Neutrophil (primary cell): ENCODE results near the gene CDC6.

Source experiments
- H3K27ac ChIP-seq: fragments of 200-600 bp; sonication (generic); 2 replicates; pipeline ENCODE4 v1.5.1; 2016; ENCODE audit warnings: mild to moderate bottlenecking, moderate library complexity
- H3K27me3 ChIP-seq: fragments of 200-600 bp; sonication (generic); 2 replicates; pipeline ENCODE4 v1.6.0; 2016; ENCODE audit warnings: mild to moderate bottlenecking
- H3K36me3 ChIP-seq: fragments of 200-600 bp; sonication (generic); 2 replicates; pipeline ENCODE4 v1.5.1; 2017
- H3K4me1 ChIP-seq, 2 experiments: fragments of 200-600 bp in 1 of 2; sonication (generic) in 1 of 2; 1 replicate in 1 of 2; 2 replicates in 1 of 2; pipeline versions ENCODE4 v1.5.1 to v1.6.1; 2013 to 2016; ENCODE audit warnings: low read depth in 1 of 2, low read length in 1 of 2, mild to moderate bottlenecking in 1 of 2, moderate library complexity in 1 of 2; ENCODE audit not compliant: control insufficient read depth in 1 of 2, insufficient read depth in 1 of 2
- H3K4me3 ChIP-seq, 2 experiments: fragments of 200-600 bp in 1 of 2; sonication (generic) in 1 of 2; 1 replicate in 1 of 2; 2 replicates in 1 of 2; pipeline ENCODE4 v1.5.1; 2013 to 2016; ENCODE audit warnings: low read depth in 1 of 2, low read length in 1 of 2, mild to moderate bottlenecking in 1 of 2, moderate library complexity in 1 of 2
- H3K9me3 ChIP-seq: fragments of 200-600 bp; sonication (generic); 2 replicates; pipeline ENCODE4 v1.5.1; 2016
- CTCF ChIP-seq: fragments of 200-600 bp; sonication (generic); IDR thresholded peaks from 2 replicates; pipeline ENCODE4 v1.5.1; 2016; ENCODE audit warnings: antibody characterized with exemption

Gene CDC6

GRCh38 chr17:40318830-40319391 lies 31.2 kb downstream of the CDC6 start:
- H3K9me3 ChIP-seq: no peaks in the 10 kb centered on the region
- peak overlapping the region; percentile 88 to 99 for H3K4me3 ChIP-seq
- peak overlapping the region; percentile 98 for H3K27ac ChIP-seq
- no peak for TF ChIP-seq CTCF
- H3K4me1 ChIP-seq: peaks cover 81 to 89% of the 10 kb centered on the region in 2 experiments
- H3K36me3 ChIP-seq: peaks cover 4% of the 10 kb centered on the region
- H3K27me3 ChIP-seq: no peaks in the 10 kb centered on the region

GRCh38 chr17:40319651-40320540 lies 32.2 kb downstream of the CDC6 start:
- H3K9me3 ChIP-seq: no peaks in the 10 kb centered on the region
- H3K27me3 ChIP-seq: no peaks in the 10 kb centered on the region
- H3K36me3 ChIP-seq: peaks cover 4% of the 10 kb centered on the region
- TF ChIP-seq CTCF: no peak
- peak overlapping the region; percentile 98 for H3K27ac ChIP-seq
- H3K4me3 ChIP-seq: peak overlapping the region; percentile 88 to 99
- peaks cover 81 to 91% of the 10 kb centered on the region in 2 experiments for H3K4me1 ChIP-seq

- Histone ChIP-seq H3K4me3 (peak overlapping the region; percentile 88 to 99), H3K4me1 (peaks cover 81 to 92% of the 10 kb centered on the region in 2 experiments), H3K27me3 (no peaks in the 10 kb centered on the region), H3K36me3 (peaks cover 4% of the 10 kb centered on the region), H3K9me3 (no peaks in the 10 kb centered on the region), H3K27ac (peak overlapping the region; percentile 98)
- TF ChIP-seq CTCF: no peak
Measured at GRCh38 chr17:40320756-40321523, 33.3 kb downstream of the CDC6 start.

- Histone ChIP-seq H3K27me3 (no peaks in the 10 kb centered on the region), H3K4me1 (peaks cover 81 to 92% of the 10 kb centered on the region in 2 experiments), H3K27ac (peak overlapping the region; percentile 98), H3K9me3 (no peaks in the 10 kb centered on the region), H3K36me3 (peaks cover 4% of the 10 kb centered on the region), H3K4me3 (peak overlapping the region; percentile 88 to 99)
- no peak for TF ChIP-seq CTCF
Measured at GRCh38 chr17:40321524-40321929, 33.8 kb downstream of the CDC6 start.

GRCh38 chr17:40321961-40322357 lies 34.3 kb downstream of the CDC6 start:
- Histone ChIP-seq H3K4me1 (peaks cover 81 to 92% of the 10 kb centered on the region in 2 experiments), H3K36me3 (peaks cover 4% of the 10 kb centered on the region), H3K27me3 (no peaks in the 10 kb centered on the region), H3K4me3 (peak overlapping the region; percentile 88 to 99), H3K9me3 (no peaks in the 10 kb centered on the region), H3K27ac (peak overlapping the region; percentile 98)
- no peak for TF ChIP-seq CTCF
